ENCODE results near the gene PPP1R36.

- TF ChIP-seq POLR2A (IDR thresholded peaks at IDR 0.05) (no peak), CTCF (IDR thresholded peaks at IDR 0.05) (no peak)
These were observed 73.9 kb downstream of the PPP1R36 start for GRCh38 chr14:64623554-64624165.
